KOPT-K1 (cell line): ENCODE measurements around the gene PRR30.

Experiments used
- H3K27ac ChIP-seq: fragments of 200-600 bp; sonication (generic); 2 replicates; pipeline ENCODE4 v1.5.1; 2016; ENCODE audit warnings: antibody characterized with exemption, mild to moderate bottlenecking, low read depth, low read length; ENCODE audit not compliant: poor library complexity, severe bottlenecking
- H3K36me3 ChIP-seq: fragments of 200-600 bp; sonication (generic); 2 replicates; pipeline ENCODE4 v1.5.1; 2017; ENCODE audit warnings: antibody characterized with exemption, mild to moderate bottlenecking, low read length, moderate library complexity; ENCODE audit not compliant: insufficient read depth
- H3K9me3 ChIP-seq: fragments of 200-600 bp; sonication (generic); 2 replicates; pipeline ENCODE4 v1.5.1; 2017; ENCODE audit warnings: antibody characterized with exemption, low read length, mild to moderate bottlenecking; ENCODE audit not compliant: insufficient read depth, poor library complexity, severe bottlenecking

Gene PRR30

GRCh38 chr2:27102329-27102728, 36.9 kb downstream of the PRR30 start:
- no peaks in the 10 kb centered on the region for H3K9me3 ChIP-seq
- no peak overlapping the region for H3K27ac ChIP-seq
- H3K36me3 ChIP-seq: no peaks in the 10 kb centered on the region

- H3K9me3 ChIP-seq: no peaks in the 10 kb centered on the region
Measured at GRCh38 chr2:27100036-27100435, 39.2 kb downstream of the PRR30 start.

GRCh38 chr2:27099334-27099955, 39.8 kb downstream of the PRR30 start:
- no peaks in the 10 kb centered on the region for H3K36me3 ChIP-seq
- H3K9me3 ChIP-seq: no peaks in the 10 kb centered on the region
- H3K27ac ChIP-seq: no peak overlapping the region

More at GRCh38 chr2:27100036-27100435, 39.2 kb downstream of the PRR30 start:
- H3K27ac ChIP-seq: no peak overlapping the region
- H3K36me3 ChIP-seq: no peaks in the 10 kb centered on the region

GRCh38 chr2:27097341-27097740, 41.9 kb downstream of the PRR30 start:
- H3K36me3 ChIP-seq: no peaks in the 10 kb centered on the region
- H3K9me3 ChIP-seq: no peaks in the 10 kb centered on the region
- H3K27ac ChIP-seq: no peak overlapping the region

GRCh38 chr2:27096748-27097297, 42.4 kb downstream of the PRR30 start:
- Histone ChIP-seq H3K27ac (no peak overlapping the region), H3K36me3 (no peaks in the 10 kb centered on the region), H3K9me3 (no peaks in the 10 kb centered on the region)

GRCh38 chr2:27095745-27096651, 43.2 kb downstream of the PRR30 start:
- Histone ChIP-seq H3K9me3 (no peaks in the 10 kb centered on the region), H3K27ac (no peak overlapping the region)

GRCh38 chr2:27095427-27095744, 43.8 kb downstream of the PRR30 start:
- Histone ChIP-seq H3K27ac (no peak overlapping the region), H3K36me3 (no peaks in the 10 kb centered on the region), H3K9me3 (no peaks in the 10 kb centered on the region)

More at GRCh38 chr2:27095745-27096651, 43.2 kb downstream of the PRR30 start:
- H3K36me3 ChIP-seq: no peaks in the 10 kb centered on the region

- Histone ChIP-seq H3K36me3 (no peaks in the 10 kb centered on the region), H3K9me3 (no peaks in the 10 kb centered on the region), H3K27ac (no peak overlapping the region)
Measured at GRCh38 chr2:27094353-27094984, 44.7 kb downstream of the PRR30 start.

GRCh38 chr2:27093430-27094352, 45.5 kb downstream of the PRR30 start:
- H3K27ac ChIP-seq: no peak overlapping the region
- H3K9me3 ChIP-seq: no peaks in the 10 kb centered on the region
- H3K36me3 ChIP-seq: no peaks in the 10 kb centered on the region

- Histone ChIP-seq H3K9me3 (no peaks in the 10 kb centered on the region), H3K36me3 (no peaks in the 10 kb centered on the region), H3K27ac (no peak overlapping the region)
Measured at GRCh38 chr2:27092696-27093429, 46.3 kb downstream of the PRR30 start.

- H3K27ac ChIP-seq: no peak overlapping the region
- no peaks in the 10 kb centered on the region for H3K36me3 ChIP-seq
- H3K9me3 ChIP-seq: no peaks in the 10 kb centered on the region
Measured at GRCh38 chr2:27091746-27092695, 47.2 kb downstream of the PRR30 start.

- no peaks in the 10 kb centered on the region for H3K36me3 ChIP-seq
- no peaks in the 10 kb centered on the region for H3K9me3 ChIP-seq
- H3K27ac ChIP-seq: no peak overlapping the region
Measured at GRCh38 chr2:27089111-27089954, 49.9 kb downstream of the PRR30 start.
